Keratinocyte (primary cell): ENCODE measurements around the gene CCDC77.

Experiments
- EZH2 ChIP-seq: IDR thresholded peaks from one replicate; pipeline ENCODE4 v1.6.1; 2012; ENCODE audit warnings: inconsistent platforms, mild to moderate bottlenecking, low read length, moderate library complexity
- TF ChIP-seq, protein P1 (sequence below), 3 experiments: IDR thresholded peaks in 1 of 3; conservative IDR thresholded peaks in 1 of 3; optimal IDR thresholded peaks in 1 of 3; 2 replicates in 2 of 3; 3 replicates in 1 of 3; pipeline versions ENCODE3 to v1.5.1; 2011; ENCODE audit warnings: low read length in 3 of 3, mild to moderate bottlenecking in 3 of 3, moderate library complexity in 2 of 3, control low read depth in 1 of 3, inconsistent platforms in 1 of 3; ENCODE audit not compliant: insufficient read depth in 2 of 3; ENCODE audit errors: extremely low read depth in 1 of 3

DNA sequence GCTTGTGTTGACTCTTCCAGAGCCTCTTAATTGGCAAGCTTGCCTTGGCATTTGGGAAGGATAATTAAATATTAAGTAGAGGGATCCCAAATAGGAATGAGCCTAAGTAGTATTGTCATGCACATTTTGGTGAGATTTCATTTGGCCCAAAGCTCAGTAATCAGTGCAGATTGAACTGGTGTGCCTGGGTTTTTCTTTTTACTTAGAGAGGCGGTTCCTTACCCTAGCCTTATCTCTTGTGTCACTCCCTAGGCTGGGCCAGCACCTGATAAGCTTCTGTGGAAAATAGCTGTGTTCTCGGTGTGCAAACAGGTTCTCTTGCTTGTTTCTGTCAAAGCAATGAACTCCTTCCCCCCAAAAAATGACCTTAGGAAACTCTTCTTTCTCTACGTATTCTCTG lies 49.0 kb downstream of the CCDC77 start:
- TF ChIP-seq, protein P1, sequence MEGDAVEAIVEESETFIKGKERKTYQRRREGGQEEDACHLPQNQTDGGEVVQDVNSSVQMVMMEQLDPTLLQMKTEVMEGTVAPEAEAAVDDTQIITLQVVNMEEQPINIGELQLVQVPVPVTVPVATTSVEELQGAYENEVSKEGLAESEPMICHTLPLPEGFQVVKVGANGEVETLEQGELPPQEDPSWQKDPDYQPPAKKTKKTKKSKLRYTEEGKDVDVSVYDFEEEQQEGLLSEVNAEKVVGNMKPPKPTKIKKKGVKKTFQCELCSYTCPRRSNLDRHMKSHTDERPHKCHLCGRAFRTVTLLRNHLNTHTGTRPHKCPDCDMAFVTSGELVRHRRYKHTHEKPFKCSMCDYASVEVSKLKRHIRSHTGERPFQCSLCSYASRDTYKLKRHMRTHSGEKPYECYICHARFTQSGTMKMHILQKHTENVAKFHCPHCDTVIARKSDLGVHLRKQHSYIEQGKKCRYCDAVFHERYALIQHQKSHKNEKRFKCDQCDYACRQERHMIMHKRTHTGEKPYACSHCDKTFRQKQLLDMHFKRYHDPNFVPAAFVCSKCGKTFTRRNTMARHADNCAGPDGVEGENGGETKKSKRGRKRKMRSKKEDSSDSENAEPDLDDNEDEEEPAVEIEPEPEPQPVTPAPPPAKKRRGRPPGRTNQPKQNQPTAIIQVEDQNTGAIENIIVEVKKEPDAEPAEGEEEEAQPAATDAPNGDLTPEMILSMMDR (optimal IDR thresholded peaks at IDR 0.05 in 1 of 3, IDR thresholded peaks at IDR 0.05 in 1 of 3, conservative IDR thresholded peaks at IDR 0.05 in 1 of 3; ENCODE audit: extremely low read depth in 1 of 3, insufficient read depth in 2 of 3, low read length in 3 of 3): no peak
- no peak for TF ChIP-seq EZH2
